Fibroblast of skin of back (primary cell): ENCODE measurements around the gene ZRANB2.
A peak's percentile ranks its signal among the peaks of the same experiment; 100 is the strongest.

ENCODE experiments used
- DNase-seq: peaks from one replicate; pipeline ENCODE4 v3.0.0-alpha.2; 2013

The ZRANB2 gene

GRCh38 chr1:71027991-71028390 lies 52.8 kb downstream of the ZRANB2 start:
- no peak for DNase-seq

- no peak for DNase-seq
Measured at GRCh38 chr1:71026093-71026492, 54.7 kb downstream of the ZRANB2 start.

- DNase-seq, result no peak
Measured at GRCh38 chr1:71023515-71023914, 57.3 kb downstream of the ZRANB2 start.

GRCh38 chr1:71019233-71019969 lies 61.4 kb downstream of the ZRANB2 start:
- DNase-seq, result no peak

GRCh38 chr1:71018791-71019190 lies 62.0 kb downstream of the ZRANB2 start:
- DNase-seq, result no peak

GRCh38 chr1:71015745-71016144 lies 65.1 kb downstream of the ZRANB2 start:
- DNase-seq, result peak; percentile 51

- DNase-seq, result peak; percentile 91
Measured at GRCh38 chr1:71014178-71014579, 66.7 kb downstream of the ZRANB2 start.
